GM19025 (cell line): ENCODE data around the gene XIRP2.
"Not testable (repeated sequence)": the region's sequence is repeated elsewhere in the genome, so short reads cannot be mapped to it uniquely, and the experiment has no call there.

Experiments used
- ATAC-seq: cut with Tn5 transposase; IDR thresholded peaks from one replicate; pipeline ENCODE4 v1.9.1; 2021; ENCODE audit warnings: mild to moderate bottlenecking, low read depth, moderate library complexity; ENCODE audit not compliant: unreplicated experiment

XIRP2 gene

DNA sequence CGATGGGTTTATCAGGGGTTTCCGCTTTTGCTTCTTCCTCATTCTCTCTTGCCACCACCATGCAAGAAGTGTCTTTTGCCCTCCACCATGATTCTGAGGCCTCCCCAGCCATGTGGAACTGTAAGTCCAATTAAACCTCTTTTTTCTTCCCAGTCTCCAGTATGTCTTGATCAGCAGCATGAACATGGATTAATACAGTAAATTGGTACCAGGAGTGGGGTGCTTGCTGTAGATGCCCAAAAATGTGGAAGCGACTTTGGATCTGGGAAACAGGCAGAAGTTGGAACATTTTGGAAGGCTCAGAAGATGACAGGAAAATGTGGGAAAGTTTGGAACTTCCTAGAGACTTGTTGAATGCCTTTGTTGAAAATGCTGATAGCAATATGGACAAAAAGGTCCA lies 146.7 kb downstream of the XIRP2 start:
- ATAC-seq: not testable (repeated sequence)

DNA sequence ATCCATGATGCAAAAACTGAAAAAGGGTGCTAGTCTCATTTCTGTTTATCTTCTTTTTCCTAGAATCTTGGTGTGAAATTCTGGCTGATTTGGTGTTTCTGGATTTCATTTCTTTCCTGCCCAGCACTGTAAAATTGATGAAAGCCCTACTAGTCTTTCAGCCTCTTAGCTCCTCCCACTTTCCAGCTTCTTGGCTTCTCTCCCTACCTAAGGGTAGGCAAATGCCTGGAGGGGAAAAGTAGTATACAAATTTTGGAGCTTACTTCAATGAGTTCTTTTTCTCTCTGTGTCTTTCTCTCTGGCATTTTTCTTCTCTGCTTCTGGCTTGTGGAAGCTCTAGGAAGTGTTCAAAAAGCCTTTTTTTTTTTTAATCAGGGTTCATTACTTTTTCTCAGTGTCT lies 160.5 kb downstream of the XIRP2 start:
- ATAC-seq: no peak

DNA sequence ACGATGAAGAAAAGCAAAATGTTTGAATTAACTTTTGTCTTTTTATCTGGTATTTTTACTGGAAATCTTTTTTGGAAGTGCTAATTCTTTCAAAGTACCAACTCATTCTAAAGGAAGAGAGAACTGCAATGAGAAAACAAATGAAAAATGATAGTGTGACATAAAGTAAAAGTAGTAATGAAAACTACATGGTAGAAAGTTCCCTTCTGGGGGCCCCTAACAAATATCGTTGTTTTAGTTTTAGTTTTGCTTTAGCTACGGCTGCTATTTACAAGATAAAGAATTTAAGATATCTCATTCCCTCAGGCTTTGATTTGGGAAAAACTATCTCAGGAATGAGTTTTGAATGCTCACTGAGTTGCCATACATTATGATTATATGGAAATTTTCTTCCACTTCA lies 161.4 kb downstream of the XIRP2 start:
- no peak for ATAC-seq

DNA sequence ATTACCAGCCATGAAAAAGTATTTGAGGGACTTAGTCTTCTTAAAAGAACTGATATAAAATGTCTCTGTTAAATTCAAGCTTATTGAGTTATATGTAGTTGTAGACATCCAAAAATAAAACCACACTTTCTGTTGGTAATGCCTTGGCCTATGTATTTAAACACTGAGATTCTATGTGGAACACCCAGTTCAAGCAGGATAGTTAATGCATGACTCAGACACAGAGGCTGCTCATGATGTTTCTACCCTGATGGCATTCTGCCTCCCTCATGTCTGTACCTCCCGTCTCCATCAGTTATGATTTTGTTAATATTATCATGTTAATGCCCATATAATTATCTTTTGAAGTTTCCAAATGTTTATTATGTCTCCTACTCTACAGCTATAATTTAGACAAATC lies 164.5 kb downstream of the XIRP2 start:
- no peak for ATAC-seq

DNA sequence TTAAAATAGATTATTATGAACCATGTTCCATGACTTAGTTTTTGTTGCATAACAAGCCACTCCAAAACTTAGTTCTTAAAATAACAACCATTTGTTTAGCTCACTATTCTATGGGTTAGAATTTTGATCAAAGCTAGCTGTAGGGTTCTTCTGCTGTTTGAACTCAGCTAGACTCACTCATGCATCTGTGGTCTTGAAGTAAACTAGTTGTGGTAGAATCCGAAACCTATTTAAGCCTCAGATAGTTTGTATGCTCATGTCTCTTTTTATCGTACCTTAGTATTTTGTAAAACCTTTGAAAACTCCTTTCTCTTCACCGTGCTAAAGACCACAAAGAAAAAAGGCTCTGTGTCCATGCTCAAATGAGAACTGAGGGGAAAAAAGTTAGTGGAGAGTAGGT lies 166.6 kb downstream of the XIRP2 start:
- no peak for ATAC-seq

DNA sequence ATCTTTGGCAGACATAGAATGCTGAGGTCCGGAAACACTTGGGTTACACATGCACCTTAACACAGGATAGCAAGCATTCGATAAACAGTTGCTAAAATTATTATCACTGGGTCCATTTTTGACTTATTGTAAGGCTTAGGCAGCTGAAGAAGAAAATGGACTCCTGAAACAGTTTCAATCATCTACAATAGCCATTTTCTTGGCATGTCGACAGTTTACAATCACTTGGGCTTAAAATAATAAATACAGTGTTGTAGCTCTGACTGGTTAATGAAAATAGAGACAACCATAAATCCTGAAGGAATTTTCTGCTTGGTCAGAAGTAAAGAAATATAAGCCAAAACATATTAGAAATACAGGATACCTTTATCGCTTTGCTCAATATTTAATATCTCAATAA lies 169.2 kb downstream of the XIRP2 start:
- no peak for ATAC-seq

DNA sequence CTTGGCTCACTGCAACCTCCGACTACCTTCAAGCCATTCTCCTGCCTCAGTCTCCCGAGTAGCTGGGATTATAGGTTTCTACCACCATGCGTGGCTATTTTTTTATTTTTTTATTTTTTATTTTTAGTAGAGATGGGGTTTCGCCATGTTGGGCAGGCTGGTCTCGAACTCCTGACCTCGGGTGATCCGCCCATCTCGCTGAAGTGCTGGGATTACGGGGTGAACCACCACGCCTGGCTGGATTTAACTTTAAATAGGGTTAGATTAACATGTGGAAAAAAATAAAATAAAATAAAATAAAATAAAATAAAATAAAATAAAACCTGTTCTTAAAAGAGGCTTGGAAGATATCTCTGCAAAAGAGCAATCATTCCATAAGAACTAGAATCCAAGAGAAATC lies 170.9 kb downstream of the XIRP2 start:
- no peak for ATAC-seq

DNA sequence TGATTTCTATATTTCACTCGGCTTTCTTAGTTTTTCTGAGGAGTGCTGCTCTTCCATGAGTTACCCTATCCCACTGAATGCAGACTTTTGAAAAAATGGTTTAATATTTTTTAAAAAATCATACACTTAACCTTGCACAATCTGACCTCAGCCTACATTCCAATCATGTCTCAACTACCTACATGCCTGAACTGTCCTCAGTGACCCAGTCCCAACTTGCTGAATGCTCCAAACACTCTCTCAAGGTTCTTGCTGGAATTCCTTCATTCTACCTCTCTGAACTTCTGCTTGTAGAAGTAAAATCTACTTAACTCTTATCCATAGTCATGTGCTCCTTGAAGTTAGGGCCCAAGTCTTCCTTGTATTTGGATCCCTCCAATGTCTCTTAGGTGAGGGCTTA lies 181.6 kb downstream of the XIRP2 start:
- ATAC-seq: no peak

DNA sequence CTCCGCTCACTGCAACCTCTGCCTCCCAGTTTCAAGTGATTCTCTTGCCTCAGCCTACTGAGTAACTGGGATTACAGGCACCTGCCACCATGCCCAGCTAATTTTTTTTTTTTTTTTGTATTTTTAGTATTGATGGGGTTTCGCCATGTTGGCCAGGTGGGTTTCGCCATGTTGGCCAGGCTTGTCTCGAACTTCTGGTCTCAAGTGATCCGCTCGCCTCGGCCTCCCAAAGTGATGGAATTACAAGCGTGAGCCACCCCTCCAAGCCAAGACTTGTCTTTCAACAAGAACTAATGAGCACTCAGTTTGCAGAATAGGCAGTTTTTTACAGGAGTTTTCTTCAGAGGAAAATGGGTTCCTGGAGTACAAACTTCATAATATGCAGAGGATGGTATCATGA lies 187.4 kb downstream of the XIRP2 start:
- ATAC-seq: not testable (repeated sequence)

DNA sequence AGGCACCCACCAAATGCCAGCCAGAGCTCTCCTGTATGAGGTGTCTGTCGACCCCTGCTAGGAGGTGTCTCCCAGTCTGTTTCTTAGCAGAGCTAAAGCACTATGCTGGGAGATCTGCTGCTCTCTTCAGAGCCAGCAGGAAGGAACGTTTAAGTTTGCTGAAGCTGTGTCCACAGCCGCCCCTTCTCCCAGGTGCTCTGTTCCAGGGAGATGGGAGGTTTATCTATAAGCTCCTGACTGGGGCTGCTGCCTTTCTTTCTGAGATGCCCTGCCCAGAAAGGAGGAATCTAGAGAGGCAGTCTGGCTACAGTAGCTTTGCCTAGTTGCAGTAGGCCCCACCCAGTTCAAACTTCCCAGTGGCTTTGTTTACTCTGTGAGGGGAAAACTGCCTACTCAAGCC lies 210.7 kb downstream of the XIRP2 start:
- ATAC-seq: not testable (repeated sequence)

DNA sequence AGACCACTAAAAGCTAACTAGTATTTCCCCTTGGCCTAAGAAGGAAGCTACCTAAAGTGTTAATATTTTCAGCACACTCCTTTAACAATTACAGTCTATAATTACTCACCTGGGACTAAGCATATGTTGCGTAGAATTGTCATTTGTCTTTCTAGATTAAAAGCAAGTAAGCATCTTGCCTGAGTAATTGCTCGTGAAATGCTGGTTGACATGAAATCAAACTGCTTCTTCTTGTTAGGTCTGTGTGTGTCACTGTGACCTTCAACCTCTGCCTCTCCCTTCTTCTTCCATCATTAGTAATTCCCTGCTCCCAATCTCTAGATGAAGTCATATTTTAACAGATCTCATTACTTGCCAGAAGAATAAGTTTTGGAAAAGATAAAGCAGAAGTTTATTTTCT lies 212.2 kb downstream of the XIRP2 start:
- ATAC-seq: no peak

DNA sequence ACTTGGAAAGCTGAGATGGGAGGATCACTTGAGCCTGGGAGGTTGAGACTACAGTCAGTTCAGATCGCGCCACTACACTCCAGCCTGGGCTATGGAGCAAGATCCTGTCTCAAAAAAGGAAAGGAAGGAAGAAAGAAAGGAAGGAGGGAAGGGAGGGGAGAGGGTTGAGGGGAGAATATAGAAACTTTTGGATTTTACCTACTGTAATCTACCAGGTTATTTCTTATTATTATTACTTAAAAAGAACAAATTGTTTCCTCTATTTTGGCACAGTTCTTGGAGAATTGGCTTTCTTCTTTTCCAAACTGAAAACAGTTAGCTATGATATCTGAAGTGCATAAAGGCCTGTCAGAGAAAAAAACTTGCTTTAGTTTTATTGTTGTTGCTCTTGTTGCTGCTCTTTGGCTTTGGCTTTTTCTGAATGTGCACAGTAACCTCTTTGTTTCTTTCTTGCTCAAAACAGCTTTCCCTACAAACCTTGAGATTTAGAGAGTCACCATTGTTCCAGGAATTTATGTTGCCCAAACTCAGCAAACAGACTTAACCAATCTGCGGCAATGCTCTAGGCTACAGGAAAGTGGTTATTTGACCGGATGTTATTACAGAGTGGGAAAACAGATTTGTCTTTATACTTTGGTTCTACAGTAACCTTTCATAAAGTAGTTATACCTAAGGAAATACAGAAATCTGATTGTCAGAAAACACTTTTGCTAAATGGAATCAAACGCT lies 214.9 kb downstream of the XIRP2 start:
- ATAC-seq: no peak

DNA sequence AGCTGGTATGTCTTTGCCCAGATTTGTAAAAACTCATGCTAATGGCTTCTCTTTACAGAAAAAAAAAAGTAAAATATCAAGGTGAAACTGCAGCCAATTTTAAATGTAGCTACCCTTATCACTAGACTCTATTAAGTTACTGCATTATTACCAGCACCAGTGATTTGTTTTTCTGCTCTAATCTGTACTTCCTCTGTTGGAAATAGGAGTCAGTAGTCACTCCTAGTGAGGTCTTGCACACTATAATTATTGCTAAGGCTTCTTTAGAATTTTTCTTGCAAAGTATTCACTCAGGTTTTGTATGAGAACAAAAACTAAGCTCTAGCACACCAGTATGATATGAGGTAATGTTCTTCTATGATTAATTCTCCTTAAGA lies 215.5 kb downstream of the XIRP2 start:
- ATAC-seq: no peak

DNA sequence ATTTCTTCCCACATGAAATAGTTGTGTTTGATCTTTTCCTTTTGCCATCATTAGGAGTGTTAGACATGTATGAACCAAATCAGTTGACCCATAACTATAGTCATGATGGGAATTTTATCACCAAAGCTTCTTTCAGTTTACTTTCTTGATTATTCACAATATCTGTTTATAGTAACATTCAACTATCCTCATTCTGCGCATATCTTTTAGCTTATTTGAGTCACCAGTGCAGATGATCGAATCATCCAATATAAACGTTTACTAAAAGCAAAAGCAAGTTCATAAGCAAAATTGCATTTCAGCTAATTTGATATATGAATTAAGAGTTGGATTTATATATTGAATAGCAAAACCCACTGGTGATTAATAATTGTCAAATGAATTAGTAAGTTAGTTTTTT lies 216.4 kb downstream of the XIRP2 start:
- ATAC-seq: no peak

DNA sequence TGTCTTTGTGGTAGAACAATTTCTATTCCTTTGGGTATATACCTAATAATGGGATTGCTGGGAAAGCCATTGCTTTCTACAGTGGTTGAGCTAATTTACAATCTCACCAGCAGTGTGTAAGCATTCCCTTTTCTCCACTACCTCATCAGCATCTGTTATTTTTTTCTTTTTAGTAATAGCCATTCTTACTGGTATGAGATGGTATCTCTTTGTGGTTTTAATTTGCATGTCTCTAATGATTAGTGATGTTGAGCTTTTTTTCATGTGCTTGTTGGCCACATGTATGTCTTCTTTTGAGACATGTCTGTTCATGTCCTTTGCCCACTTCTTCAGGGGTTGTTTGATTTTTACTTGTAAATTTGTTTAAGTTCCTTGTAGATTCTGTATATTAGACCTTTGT lies 221.4 kb downstream of the XIRP2 start:
- ATAC-seq: not testable (repeated sequence)

DNA sequence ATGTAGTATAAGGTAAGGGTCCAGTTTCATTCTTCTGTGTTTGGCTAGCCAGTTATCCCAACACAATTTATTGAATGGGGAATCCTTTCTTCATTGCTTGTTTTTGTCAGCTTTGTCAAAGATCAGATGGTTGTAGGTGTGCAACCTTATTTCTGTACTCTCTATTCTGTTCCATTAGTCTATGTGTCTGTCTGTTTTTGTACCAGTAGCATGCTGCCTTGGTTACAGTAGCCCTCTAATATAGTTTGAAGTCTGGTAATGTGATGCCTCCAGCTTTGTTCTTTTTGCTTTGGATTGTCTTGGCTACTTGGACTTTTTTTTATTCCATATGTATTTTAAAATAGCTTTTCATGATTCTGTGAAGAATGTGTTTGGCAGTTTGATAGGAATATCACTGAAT lies 222.1 kb downstream of the XIRP2 start:
- ATAC-seq: no peak

DNA sequence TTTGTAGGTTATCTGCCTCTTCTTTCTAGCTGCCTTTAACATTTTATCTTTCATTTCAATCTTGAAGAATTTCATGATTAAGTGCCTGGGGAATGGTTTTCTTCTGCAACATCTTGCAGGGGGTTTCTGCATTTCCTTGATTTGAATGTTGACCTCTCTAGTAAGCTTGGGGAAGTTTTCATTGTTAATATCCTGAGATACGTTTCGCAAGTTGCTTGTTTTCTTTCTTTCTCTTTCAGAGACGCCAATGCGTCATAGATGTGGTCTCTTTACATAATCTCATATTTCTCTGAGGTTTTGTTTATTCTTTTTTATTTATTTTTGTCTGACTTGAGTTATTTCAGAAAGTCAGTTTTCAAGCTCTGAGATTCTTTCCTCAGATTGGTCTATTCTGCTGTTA lies 225.7 kb downstream of the XIRP2 start:
- ATAC-seq: no peak

DNA sequence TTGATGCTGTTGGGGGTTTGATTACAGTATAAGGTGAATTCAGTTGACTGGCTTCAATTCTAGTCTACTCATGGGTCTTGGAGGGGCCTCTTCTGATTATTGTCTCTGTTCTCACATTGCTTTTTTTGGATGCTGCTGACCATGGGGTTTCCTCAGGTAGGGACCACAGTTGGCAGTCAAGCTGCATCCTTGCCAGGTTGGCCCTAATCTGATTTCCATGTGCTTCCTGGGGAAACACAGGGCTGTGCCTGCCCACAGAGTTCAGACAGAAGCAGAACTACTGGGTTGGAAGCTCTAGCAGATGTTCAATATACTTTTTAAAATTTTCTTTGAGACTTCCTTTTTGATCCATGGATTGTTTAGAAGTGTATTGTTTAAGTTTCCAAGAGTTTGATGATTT lies 227.3 kb downstream of the XIRP2 start:
- no peak for ATAC-seq

DNA sequence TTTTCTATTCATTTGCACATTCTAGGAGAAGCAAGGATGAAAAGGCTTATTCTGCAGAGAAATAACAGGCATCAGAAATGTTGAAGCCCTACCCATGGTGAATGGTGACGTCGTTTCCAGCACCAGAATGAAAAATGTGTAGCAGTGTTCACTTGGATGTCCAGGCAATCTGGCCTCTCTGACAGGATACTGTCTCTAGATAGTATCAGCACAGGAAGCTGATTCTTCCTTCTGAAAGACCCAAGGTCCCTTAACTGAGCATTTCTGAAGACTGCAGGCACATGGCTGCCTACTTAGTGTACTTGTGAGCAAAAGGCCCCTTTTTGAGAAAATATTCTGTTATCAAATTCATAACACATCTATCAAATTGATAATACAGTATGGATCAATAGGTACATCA lies 234.1 kb downstream of the XIRP2 start:
- no peak for ATAC-seq

DNA sequence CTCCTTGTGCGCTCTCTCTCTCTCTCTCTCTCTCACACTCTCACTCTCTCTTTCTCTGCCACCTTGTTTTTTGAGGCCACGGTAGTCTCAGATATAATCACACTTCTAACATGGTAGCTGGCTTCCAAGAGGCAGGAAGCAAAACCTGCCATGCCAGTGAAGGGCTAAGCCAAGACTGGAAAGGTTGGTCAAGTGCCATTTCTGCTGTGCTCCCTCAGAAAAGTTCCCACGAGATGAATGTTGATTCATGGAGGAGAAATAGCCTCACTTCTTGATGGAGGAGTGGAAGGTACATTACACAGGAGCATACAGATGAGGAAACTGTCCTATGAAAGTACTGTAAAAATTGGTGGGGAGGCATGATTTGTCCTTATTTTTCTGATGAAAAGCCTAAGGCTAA lies 237.9 kb downstream of the XIRP2 start:
- no peak for ATAC-seq

DNA sequence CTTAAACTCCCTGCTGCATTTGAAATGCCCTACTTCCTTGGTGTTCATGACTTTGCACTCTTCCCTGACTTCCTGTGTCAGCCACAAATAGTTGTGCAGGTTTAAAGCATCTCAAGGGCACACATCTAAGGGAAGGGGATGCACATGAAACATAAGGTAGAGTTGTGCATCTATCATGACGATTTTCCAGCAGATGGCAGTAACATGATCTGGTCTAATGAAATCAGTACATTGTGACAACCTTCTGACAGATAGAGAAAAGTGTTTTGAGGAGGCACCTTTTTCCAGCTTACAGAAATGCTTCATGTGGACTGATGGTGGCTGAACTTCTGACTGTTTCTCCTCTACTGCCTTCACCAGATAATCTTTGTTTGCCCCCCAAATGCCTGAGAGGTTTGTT lies 238.9 kb downstream of the XIRP2 start:
- ATAC-seq: no peak

DNA sequence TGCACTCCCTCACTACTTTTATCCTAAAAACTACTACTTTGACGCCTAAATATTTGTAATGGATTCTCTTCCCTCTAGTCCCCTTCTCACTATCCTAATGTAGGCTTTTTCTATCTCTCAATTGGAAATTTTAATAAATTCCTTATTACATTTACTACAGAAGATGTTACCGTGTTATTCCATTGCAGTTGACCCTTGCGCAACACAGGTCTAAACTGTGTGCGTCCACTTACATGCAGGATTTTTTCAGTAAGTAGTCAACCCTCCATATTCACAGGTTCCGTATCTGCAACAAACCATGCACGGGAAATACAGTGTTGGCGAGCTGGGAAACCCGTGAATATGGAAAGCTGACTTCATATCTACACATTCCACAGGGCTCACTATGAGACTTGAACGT lies 239.8 kb downstream of the XIRP2 start:
- no peak for ATAC-seq

DNA sequence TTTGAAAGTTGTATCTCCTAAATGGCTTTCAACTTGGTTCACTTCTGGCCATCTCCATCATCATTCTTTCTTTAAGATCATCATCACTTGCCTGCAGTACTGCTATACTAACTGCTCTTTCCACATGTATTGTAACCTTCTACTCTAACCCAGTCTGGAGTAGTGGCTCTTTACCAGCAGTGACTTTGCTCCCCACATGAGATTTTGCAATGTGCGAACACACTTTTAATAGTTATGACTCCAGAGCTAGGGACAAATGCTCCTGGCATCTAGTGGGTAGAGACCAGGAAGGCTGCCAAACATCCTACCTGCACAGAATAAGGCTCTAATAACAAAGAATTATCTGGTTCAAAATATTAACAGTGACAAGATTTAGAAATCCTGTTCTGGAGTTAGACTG lies 243.8 kb downstream of the XIRP2 start:
- no peak for ATAC-seq
